Measurements from ENCODE around the gene PLD4.
A peak's percentile ranks its signal among the peaks of the same experiment; 100 is the strongest.

GRCh38 chr14:104931304-104931770, 6.7 kb downstream of the PLD4 start:
- TF ChIP-seq CTCF (conservative IDR thresholded peaks at IDR 0.05; ENCODE audit: low read depth in 2 of 2) (no peak), CREB1 (CRISPR knock-in tag; IDR thresholded peaks at IDR 0.05; ENCODE audit: low read depth) (no peak), REST (IDR thresholded peaks at IDR 0.05; ENCODE audit: unreplicated experiment) (no peak), EZH2 (IDR thresholded peaks at IDR 0.05; ENCODE audit: low read depth, unreplicated experiment) (peak; percentile 13)
